Measurements from ENCODE around the gene LAMA3.

DNA sequence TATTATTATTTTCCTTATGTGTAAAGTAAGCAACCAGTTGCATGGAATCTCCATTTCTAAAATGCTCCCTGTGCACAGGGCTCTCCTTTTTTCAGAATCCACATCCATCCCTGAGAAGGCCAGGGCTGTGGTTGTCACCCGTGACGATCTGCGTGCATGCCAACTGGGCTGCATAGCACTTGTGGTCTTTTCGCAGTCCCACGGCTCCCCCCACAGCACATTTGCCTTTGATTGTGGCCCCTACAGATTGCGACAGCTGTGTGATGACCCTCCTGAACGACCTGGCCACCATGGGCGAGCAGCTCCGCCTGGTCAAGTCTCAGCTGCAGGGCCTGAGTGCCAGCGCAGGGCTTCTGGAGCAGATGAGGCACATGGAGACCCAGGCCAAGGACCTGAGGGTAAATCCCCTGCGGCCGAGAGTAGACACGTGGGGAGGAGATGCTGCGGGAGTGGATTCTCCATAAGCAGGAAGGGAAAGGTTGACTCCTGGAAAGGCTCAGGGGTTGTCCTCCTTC is 205.5 kb downstream of the LAMA3 start:
- TF ChIP-seq, protein P1, sequence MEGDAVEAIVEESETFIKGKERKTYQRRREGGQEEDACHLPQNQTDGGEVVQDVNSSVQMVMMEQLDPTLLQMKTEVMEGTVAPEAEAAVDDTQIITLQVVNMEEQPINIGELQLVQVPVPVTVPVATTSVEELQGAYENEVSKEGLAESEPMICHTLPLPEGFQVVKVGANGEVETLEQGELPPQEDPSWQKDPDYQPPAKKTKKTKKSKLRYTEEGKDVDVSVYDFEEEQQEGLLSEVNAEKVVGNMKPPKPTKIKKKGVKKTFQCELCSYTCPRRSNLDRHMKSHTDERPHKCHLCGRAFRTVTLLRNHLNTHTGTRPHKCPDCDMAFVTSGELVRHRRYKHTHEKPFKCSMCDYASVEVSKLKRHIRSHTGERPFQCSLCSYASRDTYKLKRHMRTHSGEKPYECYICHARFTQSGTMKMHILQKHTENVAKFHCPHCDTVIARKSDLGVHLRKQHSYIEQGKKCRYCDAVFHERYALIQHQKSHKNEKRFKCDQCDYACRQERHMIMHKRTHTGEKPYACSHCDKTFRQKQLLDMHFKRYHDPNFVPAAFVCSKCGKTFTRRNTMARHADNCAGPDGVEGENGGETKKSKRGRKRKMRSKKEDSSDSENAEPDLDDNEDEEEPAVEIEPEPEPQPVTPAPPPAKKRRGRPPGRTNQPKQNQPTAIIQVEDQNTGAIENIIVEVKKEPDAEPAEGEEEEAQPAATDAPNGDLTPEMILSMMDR (conservative IDR thresholded peaks at IDR 0.05 in 1 of 2, IDR thresholded peaks at IDR 0.05 in 1 of 2; ENCODE audit: low read depth in 1 of 2, low read length in 2 of 2): no peak
- no peak for TF ChIP-seq EZH2 (IDR thresholded peaks at IDR 0.05; ENCODE audit: low read length, missing control alignments)
